ENCODE data around the gene NEIL3.

DNA sequence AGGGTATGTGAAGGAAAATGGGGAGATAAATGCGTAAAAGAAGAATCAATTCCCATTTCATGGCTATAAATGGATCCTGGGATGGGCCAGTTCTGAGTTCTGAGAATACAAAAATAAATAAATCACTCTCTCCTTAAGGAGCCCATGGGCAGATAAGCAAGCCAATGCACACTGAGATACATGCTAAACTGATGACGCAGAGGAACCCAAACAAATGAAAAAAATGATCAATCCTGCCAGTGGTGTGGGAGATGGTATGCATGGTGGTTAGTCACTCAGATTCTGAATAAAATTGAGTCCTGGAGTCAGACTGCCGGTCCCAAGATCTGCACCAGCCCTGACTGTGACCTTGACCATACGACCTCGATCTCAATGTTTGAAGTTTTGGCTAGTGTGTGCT is 59.7 kb downstream of the NEIL3 start:
- TF ChIP-seq, protein P1, sequence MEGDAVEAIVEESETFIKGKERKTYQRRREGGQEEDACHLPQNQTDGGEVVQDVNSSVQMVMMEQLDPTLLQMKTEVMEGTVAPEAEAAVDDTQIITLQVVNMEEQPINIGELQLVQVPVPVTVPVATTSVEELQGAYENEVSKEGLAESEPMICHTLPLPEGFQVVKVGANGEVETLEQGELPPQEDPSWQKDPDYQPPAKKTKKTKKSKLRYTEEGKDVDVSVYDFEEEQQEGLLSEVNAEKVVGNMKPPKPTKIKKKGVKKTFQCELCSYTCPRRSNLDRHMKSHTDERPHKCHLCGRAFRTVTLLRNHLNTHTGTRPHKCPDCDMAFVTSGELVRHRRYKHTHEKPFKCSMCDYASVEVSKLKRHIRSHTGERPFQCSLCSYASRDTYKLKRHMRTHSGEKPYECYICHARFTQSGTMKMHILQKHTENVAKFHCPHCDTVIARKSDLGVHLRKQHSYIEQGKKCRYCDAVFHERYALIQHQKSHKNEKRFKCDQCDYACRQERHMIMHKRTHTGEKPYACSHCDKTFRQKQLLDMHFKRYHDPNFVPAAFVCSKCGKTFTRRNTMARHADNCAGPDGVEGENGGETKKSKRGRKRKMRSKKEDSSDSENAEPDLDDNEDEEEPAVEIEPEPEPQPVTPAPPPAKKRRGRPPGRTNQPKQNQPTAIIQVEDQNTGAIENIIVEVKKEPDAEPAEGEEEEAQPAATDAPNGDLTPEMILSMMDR (IDR thresholded peaks at IDR 0.05; ENCODE audit: low read length) = no peak
- TF ChIP-seq EZH2phosphoT487 (IDR thresholded peaks at IDR 0.05; ENCODE audit: low read length) (no peak), EZH2 (optimal IDR thresholded peaks at IDR 0.05; ENCODE audit: low read depth, low read length) (no peak)

Data from MM.1S (cell line).